ENCODE data around the gene LRIG1. TPM values are rescaled to one million over a fixed set of nuclear protein-coding genes. Genes with fewer than 3 reads are reported as not detected.

The LRIG1 gene
- total and polyA plus RNA-seq, 7 donors: 4.2 to 226 (median 150) TPM

DNA sequence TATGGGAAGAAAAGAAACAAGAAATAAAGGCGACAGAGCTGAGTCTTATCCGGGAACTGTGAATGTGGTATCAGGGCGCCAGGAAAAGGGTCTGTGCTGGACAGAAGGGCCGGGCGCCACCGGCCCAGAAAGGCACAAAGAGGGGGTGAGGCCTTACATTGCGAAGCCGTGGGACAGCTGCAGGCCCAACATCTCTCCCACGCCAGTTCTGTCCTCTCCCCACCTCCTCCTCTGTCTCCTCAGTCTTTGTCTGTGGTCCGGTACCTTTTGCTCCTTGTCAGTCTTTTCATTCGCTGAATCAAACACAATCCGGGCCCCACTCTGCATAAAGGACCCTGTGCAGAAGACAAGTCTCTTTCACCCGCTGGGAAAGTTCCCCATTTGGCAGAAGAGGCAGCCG lies 81.8 kb downstream of the LRIG1 start:
- H3K27ac ChIP-seq: peak overlapping the region; percentile 68 to 95 (median 86)
- intact Hi-C loops (cut with DNase I): loop anchor here (5.0 to 10.0 kb wide), 3 partner anchors 196 to 288 kb away; no protein-coding TSS in a partner anchor
- H3K9me3 ChIP-seq: no peaks in the 10 kb centered on the region
- H3K4me1 ChIP-seq: peaks cover 0 to 88% (median 85%) of the 10 kb centered on the region in 4 donors
- DNase-seq: no peak
- 93 to 95% methylated on average over 14 of the region's 14 CpGs for WGBS, 2 donors
- TF ChIP-seq CTCF (IDR thresholded peaks at IDR 0.05) (no peak), EP300 (IDR thresholded peaks at IDR 0.05) (no peak), POLR2AphosphoS5 (IDR thresholded peaks at IDR 0.05) (no peak), POLR2A (IDR thresholded peaks at IDR 0.05) (no peak)
- H3K36me3 ChIP-seq: peaks cover 0 to 6% (median 3%) of the 10 kb centered on the region in 4 donors
- no peak overlapping the region for H3K4me3 ChIP-seq
- H3K27me3 ChIP-seq: no peaks in the 10 kb centered on the region

- TF ChIP-seq EP300 (IDR thresholded peaks at IDR 0.05): peak; percentile 30 to 85 (median 69)
- TF ChIP-seq POLR2A (IDR thresholded peaks at IDR 0.05): no peak
- peak; percentile 77 to 95 (median 83) for TF ChIP-seq POLR2AphosphoS5 (IDR thresholded peaks at IDR 0.05)
- peak in 1 of 4 experiments; percentile 16 for TF ChIP-seq CTCF (IDR thresholded peaks at IDR 0.05)
- peak; percentile 90 for DNase-seq
- peaks cover 0 to 88% (median 85%) of the 10 kb centered on the region in 4 donors for H3K4me1 ChIP-seq
- intact Hi-C loops (cut with DNase I): loop anchor here (5.0 to 10.0 kb wide), 3 partner anchors 196 to 289 kb away; no protein-coding TSS in a partner anchor
- H3K27me3 ChIP-seq: no peaks in the 10 kb centered on the region
- peak overlapping the region; percentile 68 to 95 (median 86) for H3K27ac ChIP-seq
- WGBS, 2 donors: 77 to 86% methylated on average over 12 of the region's 12 CpGs
- H3K4me3 ChIP-seq: no peak overlapping the region
- peaks cover 0 to 9% (median 4%) of the 10 kb centered on the region in 4 donors for H3K36me3 ChIP-seq
- H3K9me3 ChIP-seq: no peaks in the 10 kb centered on the region
Observed at GRCh38 chr3:66418475-66418931, 82.3 kb downstream of the LRIG1 start.

DNA sequence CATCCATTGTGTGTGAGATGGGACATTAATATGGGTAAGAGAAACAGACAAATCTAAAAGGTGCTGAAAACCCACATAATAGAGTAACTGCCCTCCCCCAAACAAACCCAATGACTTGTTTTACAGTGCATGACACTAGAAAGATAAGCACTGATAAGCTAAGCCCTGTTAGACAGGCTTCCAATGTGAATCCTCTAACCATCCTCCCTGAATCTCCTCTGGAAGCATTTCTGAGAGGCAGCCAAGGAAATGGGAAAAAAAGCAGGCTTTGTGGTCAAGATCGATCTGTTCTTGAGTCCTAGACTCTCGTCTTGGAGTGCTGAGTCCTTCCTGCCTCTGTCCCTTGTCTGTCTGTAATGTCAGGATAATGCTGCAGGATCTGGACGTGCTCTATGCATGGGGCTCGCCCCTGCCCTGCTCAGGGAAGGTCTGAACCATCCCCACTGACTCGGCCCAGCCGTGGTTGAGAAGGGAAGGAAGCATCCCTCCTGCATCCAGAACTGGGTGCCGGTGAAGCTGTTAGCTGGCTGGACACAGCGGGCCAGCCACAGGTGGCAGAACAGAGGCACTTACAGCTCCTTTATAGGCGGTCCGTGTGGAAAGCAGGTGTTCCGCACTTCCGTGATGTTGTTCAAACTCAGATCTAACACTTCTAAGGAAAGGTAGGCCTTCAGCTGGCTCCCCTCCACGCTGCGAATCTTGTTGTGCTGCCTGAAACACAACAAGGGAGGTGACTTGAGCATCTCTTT lies 84.1 kb downstream of the LRIG1 start:
- H3K36me3 ChIP-seq: peaks cover 9 to 26% (median 19%) of the 10 kb centered on the region in 4 donors
- H3K27ac ChIP-seq: peak overlapping the region; percentile 68 to 95 (median 86)
- DNase-seq: no peak
- intact Hi-C loops (cut with DNase I): loop anchor here (5.0 to 10.0 kb wide), 3 partner anchors 198 to 291 kb away; no protein-coding TSS in a partner anchor
- no peaks in the 10 kb centered on the region for H3K9me3 ChIP-seq
- H3K27me3 ChIP-seq: no peaks in the 10 kb centered on the region
- no peak overlapping the region for H3K4me3 ChIP-seq
- 29 to 69% methylated on average over 14 of the region's 14 CpGs for WGBS, 2 donors
- H3K4me1 ChIP-seq: peaks cover 0 to 91% (median 88%) of the 10 kb centered on the region in 4 donors
- TF ChIP-seq POLR2AphosphoS5 (IDR thresholded peaks at IDR 0.05) (no peak), CTCF (IDR thresholded peaks at IDR 0.05) (no peak), POLR2A (IDR thresholded peaks at IDR 0.05) (no peak), EP300 (IDR thresholded peaks at IDR 0.05) (no peak)

- peaks cover 9 to 30% (median 22%) of the 10 kb centered on the region in 4 donors for H3K36me3 ChIP-seq
- peaks cover 0 to 96% (median 92%) of the 10 kb centered on the region in 4 donors for H3K4me1 ChIP-seq
- no peak for DNase-seq
- WGBS, 2 donors: 57 to 73% methylated on average over 5 of the region's 5 CpGs
- no peaks in the 10 kb centered on the region for H3K27me3 ChIP-seq
- H3K27ac ChIP-seq: peak overlapping the region; percentile 68 to 95 (median 86)
- H3K4me3 ChIP-seq: no peak overlapping the region
- no peaks in the 10 kb centered on the region for H3K9me3 ChIP-seq
- intact Hi-C loops (cut with DNase I): loop anchor here (5.0 to 10.0 kb wide), 3 partner anchors 199 to 291 kb away; no protein-coding TSS in a partner anchor
- TF ChIP-seq EP300 (IDR thresholded peaks at IDR 0.05) (peak in 2 of 4 donors; percentile 50 to 64), POLR2AphosphoS5 (IDR thresholded peaks at IDR 0.05) (peak; percentile 50 to 89 (median 74)), POLR2A (IDR thresholded peaks at IDR 0.05) (no peak), CTCF (IDR thresholded peaks at IDR 0.05) (no peak)
Observed at GRCh38 chr3:66415867-66416428, 84.9 kb downstream of the LRIG1 start.

Data from sigmoid colon (tissue), 7 donors.